SK-N-SH (cell line): ENCODE results near the gene PABPN1L. TPM values are rescaled to one million over a fixed set of nuclear protein-coding genes. Genes with fewer than 3 reads are reported as not detected.

Source experiments
- CTCF ChIA-PET: fragments of 300-600, 350-600 bp; formaldehyde crosslinking; extraction: SDS; loops from one replicate; lab custom pipeline; 2021; lab: Yijun Ruan, JAX
- POLR2A ChIA-PET: fragments of 350-600 bp; sonication (Branson Sonifier 250); formaldehyde crosslinking; extraction: SDS; loops from one replicate; lab custom pipeline; 2020; ENCODE audit warnings: antibody characterized with exemption, inconsistent platforms; lab: Yijun Ruan, JAX
- DNase-seq: peaks from one replicate; pipeline ENCODE4 v3.0.0; 2012
- H2AFZ ChIP-seq: fragments of 200-600 bp; sonication (generic); 2 replicates; pipeline ENCODE4 v1.8.1; 2016; ENCODE audit warnings: antibody characterized with exemption, mild to moderate bottlenecking, low read depth
- H3F3A ChIP-seq: fragments of 200-600 bp; sonication (generic); replicated peaks from 2 replicates; pipeline ENCODE3; 2016; ENCODE audit warnings: antibody characterized with exemption, mild to moderate bottlenecking; ENCODE audit not compliant: insufficient read depth
- H3K27ac ChIP-seq, 2 experiments: fragments of 200-500 bp in 1 of 2; fragments of 200-600 bp in 1 of 2; sonication (Bioruptor generic) in 1 of 2; sonication (generic), shearing (Covaris generic) in 1 of 2; 2 replicates each; pipeline versions ENCODE4 v1.5.1 to v1.6.1; 2014 to 2016; ENCODE audit warnings: low read depth in 2 of 2, inconsistent platforms in 1 of 2, low read length in 1 of 2, mild to moderate bottlenecking in 1 of 2, mixed read lengths in 1 of 2
- H3K27me3 ChIP-seq: fragments of 200-600 bp; sonication (generic), shearing (Covaris generic); 2 replicates; pipeline ENCODE4 v1.6.1; 2016; ENCODE audit warnings: mixed run types; ENCODE audit not compliant: insufficient read depth
- H3K36me3 ChIP-seq, 2 experiments: fragments of 200-500 bp in 1 of 2; fragments of 200-600 bp in 1 of 2; sonication (Bioruptor generic) in 1 of 2; sonication (generic) in 1 of 2; replicated peaks in 1 of 2; 2 replicates each; pipeline versions ENCODE3 to v1.5.1; 2014 to 2016; ENCODE audit warnings: low read length in 1 of 2, mild to moderate bottlenecking in 1 of 2; ENCODE audit not compliant: insufficient read depth in 2 of 2, control insufficient read depth in 1 of 2
- H3K4me1 ChIP-seq, 2 experiments: fragments of 200-500 bp in 1 of 2; fragments of 200-600 bp in 1 of 2; sonication (Bioruptor generic) in 1 of 2; sonication (generic), shearing (Covaris generic) in 1 of 2; 2 replicates each; pipeline versions ENCODE4 v1.5.1 to v1.6.1; 2014 to 2016; ENCODE audit warnings: low read depth in 1 of 2, low read length in 1 of 2, mixed run types in 1 of 2; ENCODE audit not compliant: insufficient read depth in 2 of 2, control insufficient read depth in 1 of 2
- H3K4me2 ChIP-seq: fragments of 200-600 bp; sonication (generic), shearing (Covaris generic); 2 replicates; pipeline ENCODE4 v1.6.1; 2017; ENCODE audit warnings: mixed run types
- H3K4me3 ChIP-seq, 2 experiments: fragments of 200-500 bp in 1 of 2; fragments of 200-600 bp in 1 of 2; sonication (Bioruptor generic) in 1 of 2; sonication (generic), shearing (Covaris generic) in 1 of 2; 2 replicates each; pipeline versions ENCODE4 v1.5.1 to v1.8.1; 2014 to 2016; ENCODE audit warnings: low read depth in 2 of 2, inconsistent platforms in 1 of 2, low read length in 1 of 2, mild to moderate bottlenecking in 1 of 2, mixed read lengths in 1 of 2, moderate library complexity in 1 of 2
- H3K79me2 ChIP-seq: fragments of 200-600 bp; sonication (generic); 2 replicates; pipeline ENCODE4 v1.8.1; 2017; ENCODE audit warnings: mild to moderate bottlenecking; ENCODE audit not compliant: insufficient read depth
- H3K9ac ChIP-seq: fragments of 200-600 bp; sonication (generic); 2 replicates; pipeline ENCODE4 v1.6.1; 2017; ENCODE audit warnings: mixed run types
- H3K9me2 ChIP-seq: fragments of 200-600 bp; sonication (generic); 2 replicates; pipeline ENCODE4 v1.6.1; 2017; ENCODE audit warnings: mixed run types
- H3K9me3 ChIP-seq: fragments of 200-600 bp; sonication (generic); 2 replicates; pipeline ENCODE4 v1.6.1; 2017; ENCODE audit warnings: mixed run types, mild to moderate bottlenecking, moderate library complexity
- H4K20me1 ChIP-seq: fragments of 200-600 bp; sonication (generic); 2 replicates; pipeline ENCODE4 v1.6.1; 2017; ENCODE audit warnings: mild to moderate bottlenecking, mixed run types; ENCODE audit not compliant: insufficient read depth
- CHD2 ChIP-seq: fragments of 150-350 bp; IDR thresholded peaks from 2 replicates; pipeline ENCODE4 v1.6.1; 2018; ENCODE audit warnings: low read length; ENCODE audit not compliant: partially characterized antibody
- CTCF ChIP-seq: fragments of 200-600 bp; sonication (generic); IDR thresholded peaks from 2 replicates; pipeline ENCODE4 v1.6.1; 2017; ENCODE audit warnings: antibody characterized with exemption, mild to moderate bottlenecking, moderate library complexity
- EZH2phosphoT487 ChIP-seq: fragments of 200-600 bp; sonication (generic); IDR thresholded peaks from 2 replicates; pipeline ENCODE4 v1.6.1; 2017; ENCODE audit warnings: low read depth, mixed run types, mild to moderate bottlenecking, antibody characterized with exemption, moderate library complexity, borderline replicate concordance
- FOSL2 ChIP-seq: IDR thresholded peaks from 2 replicates; pipeline ENCODE4 v1.4.0; 2012; ENCODE audit warnings: low read depth, mild to moderate bottlenecking, moderate library complexity, borderline replicate concordance
- FOXM1 ChIP-seq: IDR thresholded peaks from 2 replicates; pipeline ENCODE4 v1.4.0; 2012; ENCODE audit warnings: low read depth, mild to moderate bottlenecking
- GATA2 ChIP-seq: sonication (generic); formaldehyde crosslinking; IDR thresholded peaks from 2 replicates; pipeline ENCODE4 v1.5.0; 2020; ENCODE audit warnings: mild to moderate bottlenecking, missing genetic modification reagents
- NFIC ChIP-seq: IDR thresholded peaks from 2 replicates; pipeline ENCODE4 v1.4.0; 2012; ENCODE audit warnings: borderline replicate concordance
- NRF1 ChIP-seq: IDR thresholded peaks from 2 replicates; pipeline ENCODE4 v1.6.1; 2012; ENCODE audit warnings: low read depth, mild to moderate bottlenecking, low read length
- POLR2AphosphoS5 ChIP-seq: IDR thresholded peaks from 2 replicates; pipeline ENCODE4 v1.6.1; 2012; ENCODE audit warnings: low read depth, low read length
- REST ChIP-seq: IDR thresholded peaks from 2 replicates; pipeline ENCODE4 v1.6.1; 2012; ENCODE audit warnings: mild to moderate bottlenecking, low read depth, low read length, moderate library complexity
- SIN3A ChIP-seq: IDR thresholded peaks from 2 replicates; pipeline ENCODE4 v1.6.1; 2012; ENCODE audit warnings: low read depth, mild to moderate bottlenecking, low read length, moderate library complexity, borderline replicate concordance
- SMC3 ChIP-seq: IDR thresholded peaks from 2 replicates; pipeline ENCODE4 v1.6.1; 2012; ENCODE audit warnings: low read depth, low read length, improper control_type of control experiment
- ZBTB33 ChIP-seq: IDR thresholded peaks from 2 replicates; pipeline ENCODE4 v1.4.0; 2012; ENCODE audit warnings: low read depth, borderline replicate concordance
- WGBS: methylation state at CpG from one replicate; pipeline ENCODE4 v1.1.6; 2017; ENCODE audit warnings: low lambda C conversion rate; 5-methylcytosine and 5-hydroxymethylcytosine counted together
- polyA plus RNA-seq, 3 experiments: library from polyadenylated mRNA; depleted of rRNA; stranded (reverse); fragments of >200 nt; gene quantifications; 2 replicates each; pipeline ENCODE4 v1.2.3, GENCODE V29; 2012

The PABPN1L gene
- polyA plus RNA-seq, 1 of the 3 experiments (the other 2 are of a cell fraction) = not detected

GRCh38 chr16:88880226-88881006 is 14.0 kb upstream of the PABPN1L start:
- CTCF ChIA-PET = interaction anchor here (0.7 to 2.4 kb wide), 9 partner anchors 9 to 144 kb away, joined by 3 to 8 read pairs (median 4); no protein-coding TSS in a partner anchor
- TF ChIP-seq SIN3A = no peak
- TF ChIP-seq POLR2AphosphoS5 = no peak
- TF ChIP-seq REST = no peak
- no peak for TF ChIP-seq NFIC
- TF ChIP-seq CHD2 = no peak
- TF ChIP-seq FOSL2 = no peak
- TF ChIP-seq FOXM1 = no peak
- TF ChIP-seq GATA2 = no peak
- TF ChIP-seq EZH2phosphoT487 = no peak
- no peak for TF ChIP-seq SMC3
- TF ChIP-seq, all 33 proteins: peak for 0
- Histone ChIP-seq H3K9ac (no peak overlapping the region), H3K4me2 (peak overlapping the region; percentile 52; the same call in 1 of the 2 replicates), H3K9me3 (no peaks in the 10 kb centered on the region), H2AFZ (no peak overlapping the region), H3K36me3 (no peaks in the 10 kb centered on the region), H3K4me1 (peaks cover 0 to 3% of the 10 kb centered on the region in 2 experiments; a peak in 1 of 4 replicates), H3K27me3 (peaks cover 74% of the 10 kb centered on the region), H3F3A (no peaks in the 10 kb centered on the region), H3K27ac (no peak overlapping the region), H3K9me2 (no peaks in the 10 kb centered on the region), H4K20me1 (0 out of 2 replicates have a peak, but pooled peaks cover 3% of the 10 kb centered on the region), H3K79me2 (no peaks in the 10 kb centered on the region), H3K4me3 (no peak overlapping the region)
- WGBS = 33% methylated on average over 16 of the region's 36 CpGs
- POLR2A ChIA-PET = no interaction called here
- no peak for DNase-seq

GRCh38 chr16:88879788-88880055 is 13.3 kb upstream of the PABPN1L start:
- no peak overlapping the region for H3K27ac ChIP-seq
- ChIA-PET POLR2A (no interaction called here), CTCF (interaction anchor here (1.0 to 1.6 kb wide), 3 partner anchors 22 to 137 kb away, joined by 3 to 4 read pairs (median 3); no protein-coding TSS in a partner anchor)
- H3K4me3 ChIP-seq = no peak overlapping the region
- H2AFZ ChIP-seq = no peak overlapping the region
- DNase-seq = no peak
- peaks cover 81% of the 10 kb centered on the region for H3K27me3 ChIP-seq
- no peak overlapping the region for H3K4me2 ChIP-seq
- no peaks in the 10 kb centered on the region for H3K36me3 ChIP-seq
- H3K9me3 ChIP-seq = no peaks in the 10 kb centered on the region
- peaks cover 0 to 3% of the 10 kb centered on the region in 2 experiments; a peak in 1 of 4 replicates for H3K4me1 ChIP-seq
- TF ChIP-seq CTCF (no peak), REST (no peak), ZBTB33 (no peak), NRF1 (no peak), GATA2 (no peak)
- 33% methylated on average over 2 of the region's 11 CpGs for WGBS
- H3K9me2 ChIP-seq = no peaks in the 10 kb centered on the region
- no peaks in the 10 kb centered on the region for H3F3A ChIP-seq
- H3K79me2 ChIP-seq = no peaks in the 10 kb centered on the region
- H3K9ac ChIP-seq = no peak overlapping the region
- 0 out of 2 replicates have a peak, but pooled peaks cover 3% of the 10 kb centered on the region for H4K20me1 ChIP-seq
